ENCODE results near the gene PDZRN3.

DNA sequence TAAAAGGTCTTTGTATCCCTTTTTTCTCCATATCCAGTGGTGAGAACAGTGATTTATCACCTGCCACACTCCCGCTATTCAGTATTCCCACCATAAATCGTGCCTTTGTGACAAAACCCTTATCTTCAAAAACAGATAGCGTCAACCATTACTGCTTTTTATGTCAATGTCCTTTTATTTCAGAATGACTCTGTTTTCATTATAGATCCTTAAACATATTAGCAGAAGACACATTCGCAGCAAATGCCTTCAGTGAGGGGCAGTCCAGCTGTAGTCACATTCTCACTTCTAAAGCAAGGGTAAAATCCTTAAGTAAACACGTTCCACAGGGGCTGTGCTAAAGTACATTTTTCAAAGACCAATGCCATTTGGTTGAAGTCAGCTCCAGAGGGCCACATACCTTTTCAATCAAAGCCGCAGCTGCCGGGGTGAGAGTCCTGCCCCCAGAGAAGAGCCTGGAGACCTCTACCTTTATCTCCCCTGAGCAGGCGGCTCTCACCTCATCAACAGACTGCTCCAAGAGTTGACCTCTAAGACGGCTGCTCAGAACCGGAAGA, 53.4 kb downstream of the PDZRN3 start:
- TF ChIP-seq, protein P1, sequence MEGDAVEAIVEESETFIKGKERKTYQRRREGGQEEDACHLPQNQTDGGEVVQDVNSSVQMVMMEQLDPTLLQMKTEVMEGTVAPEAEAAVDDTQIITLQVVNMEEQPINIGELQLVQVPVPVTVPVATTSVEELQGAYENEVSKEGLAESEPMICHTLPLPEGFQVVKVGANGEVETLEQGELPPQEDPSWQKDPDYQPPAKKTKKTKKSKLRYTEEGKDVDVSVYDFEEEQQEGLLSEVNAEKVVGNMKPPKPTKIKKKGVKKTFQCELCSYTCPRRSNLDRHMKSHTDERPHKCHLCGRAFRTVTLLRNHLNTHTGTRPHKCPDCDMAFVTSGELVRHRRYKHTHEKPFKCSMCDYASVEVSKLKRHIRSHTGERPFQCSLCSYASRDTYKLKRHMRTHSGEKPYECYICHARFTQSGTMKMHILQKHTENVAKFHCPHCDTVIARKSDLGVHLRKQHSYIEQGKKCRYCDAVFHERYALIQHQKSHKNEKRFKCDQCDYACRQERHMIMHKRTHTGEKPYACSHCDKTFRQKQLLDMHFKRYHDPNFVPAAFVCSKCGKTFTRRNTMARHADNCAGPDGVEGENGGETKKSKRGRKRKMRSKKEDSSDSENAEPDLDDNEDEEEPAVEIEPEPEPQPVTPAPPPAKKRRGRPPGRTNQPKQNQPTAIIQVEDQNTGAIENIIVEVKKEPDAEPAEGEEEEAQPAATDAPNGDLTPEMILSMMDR (conservative IDR thresholded peaks at IDR 0.05; ENCODE audit: low read depth, low read length) = no peak
- no peak for TF ChIP-seq EZH2 (IDR thresholded peaks at IDR 0.05; ENCODE audit: borderline replicate concordance, low read depth, low read length, poor library complexity, severe bottlenecking)

Data from A673 (cell line).